GM21526 (cell line): ENCODE results near the gene ARHGEF12.

ENCODE experiments used
- ATAC-seq: cut with Tn5 transposase; IDR thresholded peaks from one replicate; pipeline ENCODE4 v1.9.1; 2021; ENCODE audit warnings: moderate library complexity; ENCODE audit not compliant: unreplicated experiment, low FRiP score

Gene ARHGEF12, protein sequence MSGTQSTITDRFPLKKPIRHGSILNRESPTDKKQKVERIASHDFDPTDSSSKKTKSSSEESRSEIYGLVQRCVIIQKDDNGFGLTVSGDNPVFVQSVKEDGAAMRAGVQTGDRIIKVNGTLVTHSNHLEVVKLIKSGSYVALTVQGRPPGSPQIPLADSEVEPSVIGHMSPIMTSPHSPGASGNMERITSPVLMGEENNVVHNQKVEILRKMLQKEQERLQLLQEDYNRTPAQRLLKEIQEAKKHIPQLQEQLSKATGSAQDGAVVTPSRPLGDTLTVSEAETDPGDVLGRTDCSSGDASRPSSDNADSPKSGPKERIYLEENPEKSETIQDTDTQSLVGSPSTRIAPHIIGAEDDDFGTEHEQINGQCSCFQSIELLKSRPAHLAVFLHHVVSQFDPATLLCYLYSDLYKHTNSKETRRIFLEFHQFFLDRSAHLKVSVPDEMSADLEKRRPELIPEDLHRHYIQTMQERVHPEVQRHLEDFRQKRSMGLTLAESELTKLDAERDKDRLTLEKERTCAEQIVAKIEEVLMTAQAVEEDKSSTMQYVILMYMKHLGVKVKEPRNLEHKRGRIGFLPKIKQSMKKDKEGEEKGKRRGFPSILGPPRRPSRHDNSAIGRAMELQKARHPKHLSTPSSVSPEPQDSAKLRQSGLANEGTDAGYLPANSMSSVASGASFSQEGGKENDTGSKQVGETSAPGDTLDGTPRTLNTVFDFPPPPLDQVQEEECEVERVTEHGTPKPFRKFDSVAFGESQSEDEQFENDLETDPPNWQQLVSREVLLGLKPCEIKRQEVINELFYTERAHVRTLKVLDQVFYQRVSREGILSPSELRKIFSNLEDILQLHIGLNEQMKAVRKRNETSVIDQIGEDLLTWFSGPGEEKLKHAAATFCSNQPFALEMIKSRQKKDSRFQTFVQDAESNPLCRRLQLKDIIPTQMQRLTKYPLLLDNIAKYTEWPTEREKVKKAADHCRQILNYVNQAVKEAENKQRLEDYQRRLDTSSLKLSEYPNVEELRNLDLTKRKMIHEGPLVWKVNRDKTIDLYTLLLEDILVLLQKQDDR (N-terminal part only)

DNA sequence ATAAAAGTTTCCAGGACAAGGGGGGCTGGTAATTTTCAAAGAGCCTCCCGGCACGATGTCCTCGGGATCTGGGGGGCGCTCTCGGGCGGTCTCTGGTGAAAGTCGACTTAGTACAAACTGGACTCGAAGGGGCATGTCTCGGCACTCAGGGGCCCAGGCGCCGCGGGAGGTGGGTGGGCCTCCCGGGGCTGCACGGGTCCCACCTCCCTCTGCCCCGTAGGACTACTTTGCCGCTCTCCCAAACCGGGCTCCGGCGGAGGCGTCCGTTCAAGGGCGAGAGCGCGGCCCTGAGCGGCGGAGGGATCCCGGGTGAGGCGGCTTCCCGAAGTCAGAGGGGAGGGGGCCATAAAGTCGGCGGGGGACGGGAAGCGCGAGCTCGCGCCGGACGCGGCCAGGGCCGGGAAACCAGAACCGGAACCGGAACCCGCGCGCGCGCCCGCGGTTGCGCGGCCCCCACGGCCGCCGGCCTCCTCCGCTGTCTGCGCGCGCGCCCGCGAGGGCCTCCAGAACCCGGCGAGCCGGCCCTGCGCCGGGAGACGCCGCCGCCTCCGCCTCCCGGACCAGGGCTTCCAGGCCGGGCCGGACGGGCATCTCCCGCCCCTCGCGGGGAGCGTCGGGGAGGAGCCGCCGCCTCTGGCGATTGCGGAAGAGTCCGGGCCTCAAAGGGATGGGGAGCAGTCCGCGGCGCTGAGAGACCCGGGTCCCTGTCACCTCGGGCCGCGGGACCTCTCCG lies at the start of gene ARHGEF12:
Gene ARHGEF12, plus strand, starts transcription at position 506 of the 733 bp plus-strand sequence. CDS start 831 bp downstream, outside the sequence.
- ATAC-seq, result peak; percentile 49

DNA sequence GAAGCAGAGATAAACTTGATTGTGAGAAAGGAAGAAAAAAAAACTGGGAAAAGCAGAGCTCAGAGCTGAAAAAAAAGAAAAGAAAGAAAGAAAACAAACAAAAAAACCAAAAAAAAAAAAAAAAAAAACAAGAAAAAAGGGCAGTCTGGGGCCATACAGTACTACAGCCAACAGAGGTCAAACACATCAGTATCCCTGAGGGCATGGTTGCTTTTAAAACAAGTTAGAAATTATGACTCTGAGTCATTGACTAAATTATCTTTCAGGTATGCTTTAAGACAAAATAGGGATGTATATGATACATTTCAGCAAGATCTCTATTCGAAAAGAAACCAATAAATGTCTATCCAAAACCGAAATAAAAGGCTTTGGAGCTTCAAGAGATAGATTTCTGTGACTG lies 48.2 kb upstream of the ARHGEF12 start:
- ATAC-seq, result no peak

DNA sequence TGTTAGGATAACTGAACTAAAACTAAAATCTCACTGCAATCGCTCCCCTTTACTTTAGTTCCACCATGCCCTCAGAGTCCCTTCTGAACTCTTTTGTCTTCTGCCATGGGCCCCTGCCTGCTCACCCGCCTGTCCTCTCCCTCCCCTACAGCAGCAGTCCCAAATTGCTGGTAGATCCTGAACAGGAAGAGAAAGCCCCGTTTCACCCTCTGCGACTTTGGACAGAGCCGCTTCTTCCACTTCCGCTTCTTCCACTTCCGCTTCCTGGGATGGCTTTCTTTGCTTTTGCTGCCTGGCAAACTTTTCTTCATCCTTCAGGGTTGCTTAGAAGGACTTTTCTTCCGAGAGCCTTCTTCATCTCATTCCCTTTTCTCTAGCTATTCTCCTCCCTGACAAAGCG lies 46.8 kb upstream of the ARHGEF12 start:
- ATAC-seq, result no peak

DNA sequence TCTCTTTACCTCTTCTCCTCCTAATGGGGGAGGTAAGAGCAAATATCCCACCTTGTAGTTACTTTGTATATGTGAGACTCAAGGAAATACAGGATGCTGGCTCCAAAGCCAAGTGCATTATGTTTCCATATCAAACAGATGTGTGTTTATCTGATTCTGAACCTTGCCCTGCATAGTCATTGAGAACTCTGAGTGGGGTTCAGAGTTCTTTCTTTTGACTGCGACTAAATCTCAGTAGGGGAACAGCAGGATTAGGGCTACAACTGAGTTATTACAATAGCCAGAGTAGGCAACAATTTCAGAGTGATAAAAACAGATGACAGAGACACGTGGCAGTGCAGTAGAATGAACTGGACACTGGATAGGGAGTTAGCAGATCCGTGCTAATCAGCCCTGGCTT lies 45.3 kb upstream of the ARHGEF12 start:
- no peak for ATAC-seq

DNA sequence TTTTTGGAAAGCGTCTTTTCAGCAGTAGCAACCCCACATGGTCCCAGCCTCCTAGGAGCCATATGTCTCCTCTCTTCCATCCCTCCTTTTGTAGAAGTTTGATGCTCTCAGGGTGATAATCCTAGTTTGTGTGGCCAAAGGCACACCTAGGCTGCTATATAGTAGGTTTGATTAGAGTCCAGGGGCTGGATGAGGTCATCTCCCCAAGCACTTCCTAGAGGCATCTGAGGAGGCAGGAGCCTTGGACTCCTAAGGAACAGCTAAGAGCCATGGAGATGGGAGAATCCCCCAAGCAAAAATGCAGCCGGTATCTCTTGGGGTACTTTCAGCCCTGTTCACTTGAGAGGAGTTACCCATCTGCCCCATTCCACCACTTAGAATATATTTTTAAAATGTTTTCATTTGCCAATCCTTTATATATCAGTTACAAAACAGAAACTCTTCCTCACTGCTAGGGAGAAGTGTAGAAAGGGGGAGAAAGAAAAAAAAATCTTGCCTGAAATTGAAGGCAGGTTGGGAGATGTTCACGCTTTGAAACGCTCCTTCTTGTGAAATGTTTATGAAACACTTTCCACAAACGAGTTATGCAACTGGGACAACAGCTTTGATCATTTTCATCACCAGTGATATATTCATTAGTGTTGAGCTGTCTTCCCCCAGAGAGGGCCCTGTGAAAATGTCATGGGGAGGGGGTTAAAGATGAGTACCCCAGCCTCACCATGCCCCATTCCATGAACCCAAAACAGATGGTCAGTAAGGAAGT lies 43.0 kb upstream of the ARHGEF12 start:
- no peak for ATAC-seq

DNA sequence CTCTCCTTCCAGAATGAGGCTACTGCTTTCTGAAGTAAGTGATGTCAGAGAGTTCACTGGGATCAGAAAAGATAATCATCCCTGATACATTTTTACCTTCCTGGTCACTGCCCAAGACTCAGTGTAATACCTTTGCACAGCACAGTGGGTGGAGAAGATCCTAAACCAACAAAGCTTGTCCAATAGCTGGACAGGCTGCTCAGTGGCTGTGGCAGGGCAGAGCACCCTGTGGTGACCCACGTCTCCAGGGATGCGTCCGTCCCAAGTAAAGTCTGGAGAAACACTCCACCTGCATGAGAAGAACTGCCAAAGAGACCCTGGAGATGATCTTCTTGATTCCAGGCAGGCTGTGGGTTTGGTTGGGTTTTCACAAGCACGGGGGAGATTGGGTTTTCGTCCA lies 42.1 kb upstream of the ARHGEF12 start:
- no peak for ATAC-seq

DNA sequence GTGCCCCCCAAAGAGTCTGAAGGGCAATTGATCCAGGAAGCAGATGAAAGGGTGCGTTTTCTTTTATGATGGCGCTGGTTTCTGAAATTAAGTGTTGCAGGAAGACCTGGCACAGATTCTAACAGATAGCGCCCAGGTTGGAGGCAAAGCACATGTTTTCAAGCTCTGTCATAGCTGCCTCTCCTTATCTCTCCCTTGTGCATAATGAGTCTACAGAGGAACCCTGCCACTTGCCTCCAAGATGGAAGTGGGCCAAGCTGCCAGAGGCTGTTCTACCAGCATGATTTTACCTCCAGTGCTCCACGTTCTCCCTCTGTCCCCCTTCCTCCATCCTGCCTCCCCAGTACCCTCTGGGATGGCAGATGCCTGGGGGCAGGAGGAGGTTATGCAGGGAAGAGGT lies 41.1 kb upstream of the ARHGEF12 start:
- ATAC-seq, result no peak

DNA sequence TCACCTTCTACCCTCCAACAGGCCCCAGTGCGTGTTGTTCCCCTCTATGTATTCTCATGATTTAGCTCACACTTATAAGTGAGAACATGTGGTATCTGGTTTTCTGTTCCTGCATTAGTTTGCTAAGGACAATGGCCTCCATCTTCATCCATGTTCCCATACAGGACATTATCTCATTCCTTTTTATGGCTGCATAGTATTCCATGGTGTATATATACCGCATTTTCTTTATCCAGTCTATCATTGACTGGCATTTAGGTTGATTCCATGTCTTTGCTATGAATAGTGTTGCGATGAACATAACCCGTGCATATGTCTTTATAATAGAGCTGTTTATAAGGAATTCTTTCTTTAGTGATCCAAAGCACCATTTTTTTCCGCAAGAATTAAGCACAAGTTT lies 39.7 kb upstream of the ARHGEF12 start:
- ATAC-seq, result no peak

DNA sequence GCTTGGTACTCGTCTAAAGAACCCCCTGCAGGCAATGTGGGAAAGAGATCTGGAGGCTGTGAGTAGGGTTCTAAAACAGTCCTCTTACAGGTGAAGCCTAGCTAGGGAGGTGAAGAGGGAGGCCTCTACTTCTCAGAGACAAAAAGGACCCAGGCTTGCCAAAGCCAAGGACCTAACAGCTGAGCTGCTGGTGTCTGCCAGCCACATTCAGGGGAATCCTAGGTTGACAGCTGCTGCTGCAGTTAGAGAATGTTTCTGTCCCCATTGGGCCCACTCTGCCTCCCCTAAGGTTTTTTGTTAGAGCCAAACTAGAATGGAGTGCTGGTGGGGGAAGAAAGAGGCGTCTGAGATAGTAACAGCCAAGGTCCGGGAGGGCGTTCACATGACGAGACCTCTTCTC lies 37.8 kb upstream of the ARHGEF12 start:
- no peak for ATAC-seq

DNA sequence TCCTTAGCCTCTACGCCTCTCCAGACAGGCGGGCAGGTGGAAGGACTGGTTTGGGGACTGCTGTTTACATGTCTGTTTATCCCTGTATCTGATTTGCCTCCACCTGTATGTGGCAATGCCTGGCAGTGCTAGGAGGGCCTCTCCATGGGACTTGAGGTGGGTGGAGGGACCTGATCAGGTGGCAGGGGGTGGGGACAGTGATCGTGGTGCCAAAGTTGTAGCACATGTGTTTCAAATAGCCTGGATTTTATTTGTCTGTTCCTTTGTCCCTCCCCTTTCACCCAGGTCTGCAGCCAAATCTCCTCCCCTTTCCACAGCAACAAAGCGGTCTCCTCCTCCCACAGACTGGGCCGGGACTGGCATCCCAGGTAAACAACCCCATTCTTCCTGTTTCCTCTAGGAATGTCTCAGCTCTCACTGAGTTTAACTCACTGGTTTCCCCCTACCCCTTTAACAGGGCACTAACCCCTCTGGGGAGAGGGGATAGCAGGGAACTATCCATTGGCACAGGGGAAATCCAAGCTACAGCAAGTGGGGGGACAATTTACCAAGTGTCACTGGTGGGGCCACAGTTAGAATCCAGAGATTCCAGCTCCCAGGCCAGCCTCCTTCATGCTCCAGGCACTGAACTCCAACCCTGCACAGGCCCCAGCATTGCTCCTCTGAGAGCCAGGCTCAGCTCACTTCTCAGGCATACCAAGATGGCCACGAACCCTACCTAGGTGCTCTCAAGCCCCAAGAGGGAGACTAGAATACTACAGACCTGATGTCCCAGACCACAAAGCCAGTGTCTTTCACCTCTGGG lies 34.0 kb upstream of the ARHGEF12 start:
- ATAC-seq, result no peak

DNA sequence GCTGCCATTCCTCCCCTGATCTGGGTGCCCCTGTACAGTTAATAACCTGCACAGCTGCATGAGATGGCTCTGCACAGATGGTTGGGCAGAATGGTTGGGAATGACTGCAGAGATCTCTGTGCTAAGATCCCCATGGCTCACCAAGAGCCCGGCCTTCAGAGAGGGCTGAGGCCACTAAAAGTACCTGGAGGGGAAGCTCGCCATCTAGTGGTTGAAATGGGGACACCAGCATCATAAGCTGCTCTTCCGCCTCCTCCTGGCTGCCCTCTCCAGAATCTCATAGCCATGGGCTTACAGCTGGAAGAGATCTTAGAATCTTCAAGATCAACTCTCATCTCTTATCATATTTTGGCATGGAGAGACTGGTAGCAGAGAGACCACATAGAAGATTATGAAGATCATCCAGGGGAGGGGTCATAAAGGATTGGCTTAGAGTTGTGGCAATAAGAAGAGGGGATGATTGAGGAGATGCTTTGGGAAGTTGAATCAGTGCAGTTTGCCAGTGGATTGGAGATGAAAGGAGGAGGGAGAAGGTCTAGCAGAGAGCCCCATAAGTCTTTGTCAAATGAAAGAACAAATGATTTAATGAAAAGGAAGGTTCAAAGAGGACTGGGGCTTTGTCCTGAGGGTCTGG lies 33.1 kb upstream of the ARHGEF12 start:
- ATAC-seq, result peak; percentile 65

DNA sequence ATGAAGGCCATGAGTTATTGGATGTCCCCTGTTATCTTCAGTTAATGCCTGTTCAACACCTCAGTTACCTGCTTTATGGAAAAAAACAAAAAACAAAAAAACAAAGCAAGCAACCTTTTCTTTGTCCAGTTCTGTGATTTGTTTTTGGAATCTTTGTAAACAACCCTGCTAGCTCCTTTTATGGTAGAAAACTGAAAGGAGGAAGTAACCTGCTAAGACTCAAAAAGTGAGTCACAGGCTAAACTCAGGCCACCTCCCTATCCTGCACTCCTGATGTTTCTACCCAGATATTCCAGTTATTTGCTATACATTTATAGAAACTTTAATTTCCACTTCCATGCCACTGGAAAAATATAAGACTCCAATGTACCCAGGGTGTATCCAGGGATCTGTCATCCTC lies 31.7 kb upstream of the ARHGEF12 start:
- ATAC-seq, result no peak

DNA sequence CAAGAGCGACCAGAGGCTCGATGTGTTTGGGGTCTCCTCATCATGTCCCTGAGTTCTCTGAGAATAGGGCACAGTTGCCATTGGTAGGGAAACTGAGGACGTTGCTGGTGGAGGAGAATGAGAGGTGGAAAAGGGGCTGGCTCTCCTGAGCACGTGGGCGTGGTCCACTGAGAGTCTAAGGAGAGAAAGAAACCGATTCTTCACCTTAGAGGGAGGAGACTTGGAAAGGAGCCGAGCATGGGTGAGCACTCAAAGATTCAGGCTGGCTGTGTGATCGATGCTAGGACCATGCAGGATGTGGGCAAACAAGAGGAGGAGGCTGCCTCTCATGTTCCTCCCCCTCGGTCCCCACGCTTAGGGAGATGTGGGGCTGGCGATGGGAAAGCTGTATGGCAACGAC lies 30.9 kb upstream of the ARHGEF12 start:
- ATAC-seq, result no peak

DNA sequence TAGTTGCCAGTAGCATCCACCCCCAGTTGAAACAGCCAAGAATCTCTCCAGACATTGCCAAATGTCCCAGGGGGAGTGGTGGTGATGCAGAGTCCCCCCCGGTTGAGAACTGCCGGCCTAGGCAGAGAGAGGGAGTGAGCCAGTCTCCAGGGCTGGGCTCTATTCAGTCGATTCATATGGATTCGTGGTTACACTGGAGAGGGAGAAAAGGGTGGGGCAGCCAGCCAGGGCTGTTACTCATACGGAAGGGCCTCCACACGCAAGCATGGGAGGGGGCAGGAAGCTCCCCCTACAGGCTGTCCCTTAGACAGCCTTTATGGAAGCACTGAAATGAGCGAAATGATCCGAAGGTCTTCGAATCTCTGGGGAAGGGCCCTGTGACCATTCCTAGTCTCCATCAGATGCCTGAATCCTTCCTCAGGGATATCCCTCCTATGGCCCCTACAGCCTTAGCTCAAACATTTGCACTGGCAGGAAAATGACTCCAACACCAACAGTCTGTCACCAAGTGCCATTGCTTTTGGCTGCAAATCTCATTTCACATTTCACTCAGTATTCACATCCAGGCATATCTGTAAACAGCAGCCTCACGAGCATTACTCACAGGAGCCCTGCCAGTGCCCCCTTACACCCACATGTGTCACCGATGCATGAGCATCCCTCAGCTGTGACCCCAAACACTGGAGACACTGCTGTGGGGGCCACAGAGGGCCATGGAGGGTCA lies 29.5 kb upstream of the ARHGEF12 start:
- no peak for ATAC-seq

DNA sequence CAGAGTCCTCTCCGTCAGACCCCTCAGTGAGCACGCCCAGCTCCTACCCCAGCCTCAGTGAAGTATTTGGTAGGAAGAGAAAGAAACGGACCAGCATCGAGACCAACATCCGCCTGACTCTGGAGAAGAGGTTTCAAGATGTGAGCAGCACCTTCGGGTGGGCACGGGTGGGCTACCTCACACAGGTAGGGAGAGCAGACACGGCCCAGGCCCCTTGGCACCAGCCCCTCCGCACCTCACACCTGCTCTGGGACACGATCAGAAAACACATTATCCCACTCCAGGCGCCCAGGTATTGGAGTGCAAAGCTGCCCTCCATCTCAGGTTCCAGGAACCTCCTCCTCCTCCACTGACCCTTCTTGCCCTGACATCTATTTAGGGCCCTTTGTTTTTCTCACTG lies 28.7 kb upstream of the ARHGEF12 start:
- ATAC-seq, result no peak

DNA sequence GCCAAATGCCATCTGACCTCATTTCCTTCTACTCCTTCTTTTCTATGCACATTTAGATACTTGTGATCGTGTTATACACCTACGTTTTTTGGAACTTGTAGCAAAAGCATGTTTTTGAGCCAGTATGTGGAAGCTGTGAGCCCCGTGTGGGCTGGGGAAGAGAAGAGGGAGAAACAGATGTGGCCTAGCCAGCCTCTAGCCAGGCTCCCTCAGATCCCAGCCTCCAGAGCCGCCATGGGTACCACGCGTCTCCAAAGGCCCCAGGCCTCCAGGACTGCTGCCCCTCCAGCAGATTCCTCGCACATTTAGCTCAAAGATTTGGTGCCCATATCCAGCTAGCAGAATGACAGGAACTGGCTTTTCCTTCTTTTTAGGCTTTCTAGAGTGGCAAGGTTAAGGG lies 28.1 kb upstream of the ARHGEF12 start:
- no peak for ATAC-seq

DNA sequence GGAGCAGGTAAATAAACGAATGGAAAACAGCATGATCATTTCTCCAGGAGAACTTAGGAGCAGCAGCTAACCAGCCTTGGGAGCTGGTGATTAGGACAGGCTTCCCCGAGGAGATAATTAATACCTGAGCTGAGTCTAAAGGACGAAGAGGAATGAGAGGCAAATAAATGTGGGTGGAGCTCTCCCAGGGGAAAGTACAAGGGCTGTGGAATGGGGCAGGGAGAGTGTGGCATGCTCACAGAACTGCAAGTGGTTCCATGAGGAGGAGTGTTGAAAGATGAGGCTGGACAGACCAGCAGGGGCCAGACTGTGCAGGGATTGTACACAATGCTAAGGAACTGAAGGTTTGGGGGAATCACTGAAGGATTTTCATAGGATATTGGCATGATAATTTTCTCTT lies 25.3 kb upstream of the ARHGEF12 start:
- no peak for ATAC-seq

DNA sequence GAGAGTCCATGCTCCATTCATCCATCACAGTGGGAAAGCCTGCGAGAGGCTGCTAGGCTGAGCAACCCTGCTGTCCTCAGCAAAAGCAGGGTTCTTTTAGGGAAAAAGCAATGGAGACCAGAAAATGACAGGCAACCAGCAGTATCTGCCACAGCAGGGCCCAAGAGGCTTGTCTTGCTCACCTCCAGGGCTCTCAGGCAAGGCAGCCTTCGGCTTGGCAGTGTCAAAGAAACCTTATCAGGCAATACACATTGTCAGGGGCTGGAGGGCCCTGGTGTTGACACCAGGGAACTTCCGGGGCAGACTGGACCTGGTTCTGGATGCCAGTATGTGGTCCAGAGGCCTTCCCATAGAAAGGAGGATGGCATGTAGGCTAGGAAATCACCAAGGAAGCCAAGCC lies 21.4 kb upstream of the ARHGEF12 start:
- no peak for ATAC-seq
